ENCODE results near the gene SH3D19.
"Not testable (repeated sequence)": the region's sequence is repeated elsewhere in the genome, so short reads cannot be mapped to it uniquely, and the experiment has no call there.

SH3D19 gene

DNA sequence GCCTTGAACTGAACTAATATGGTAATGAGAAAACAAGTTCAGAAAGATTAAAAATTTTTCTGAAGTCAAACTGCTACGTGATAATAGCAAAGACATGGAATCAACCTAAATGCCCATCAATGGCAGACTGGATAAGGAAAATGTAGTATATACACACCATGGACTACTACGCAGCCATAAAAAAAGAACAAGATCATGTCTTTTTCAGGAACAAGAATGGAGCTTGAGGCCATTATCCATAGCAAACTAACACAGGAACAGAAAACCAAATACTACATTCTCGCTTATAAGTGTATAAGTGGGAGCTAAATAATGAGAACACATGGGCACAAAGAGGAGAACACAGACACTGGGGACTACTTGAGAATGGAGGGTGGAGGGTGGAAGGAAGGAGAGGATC, 230.3 kb downstream of the SH3D19 start:
- no peak for DNase-seq (ENCODE audit: low read depth)

DNA sequence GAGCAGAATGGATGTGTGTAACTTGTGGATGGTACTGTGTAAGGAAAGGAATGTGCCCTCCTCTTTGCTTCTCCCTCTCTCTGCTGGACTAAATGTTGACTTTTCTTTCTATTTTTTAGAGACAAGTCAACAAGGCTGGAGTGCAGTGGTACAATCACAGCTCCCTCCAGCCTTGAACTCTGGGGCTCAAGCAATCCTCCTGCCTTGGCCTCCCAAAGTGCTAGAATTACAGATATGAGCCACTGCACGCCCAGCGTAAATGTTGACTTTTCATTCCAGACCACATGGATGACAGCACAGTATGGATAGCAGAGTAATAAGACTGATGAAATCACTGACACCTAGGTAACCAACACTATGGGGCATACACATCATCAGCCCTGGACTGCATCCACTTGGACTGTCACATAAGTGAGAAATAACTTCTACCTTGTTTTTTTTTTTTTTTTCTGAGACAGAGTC, 231.1 kb downstream of the SH3D19 start:
- no peak for DNase-seq (ENCODE audit: low read depth)

DNA sequence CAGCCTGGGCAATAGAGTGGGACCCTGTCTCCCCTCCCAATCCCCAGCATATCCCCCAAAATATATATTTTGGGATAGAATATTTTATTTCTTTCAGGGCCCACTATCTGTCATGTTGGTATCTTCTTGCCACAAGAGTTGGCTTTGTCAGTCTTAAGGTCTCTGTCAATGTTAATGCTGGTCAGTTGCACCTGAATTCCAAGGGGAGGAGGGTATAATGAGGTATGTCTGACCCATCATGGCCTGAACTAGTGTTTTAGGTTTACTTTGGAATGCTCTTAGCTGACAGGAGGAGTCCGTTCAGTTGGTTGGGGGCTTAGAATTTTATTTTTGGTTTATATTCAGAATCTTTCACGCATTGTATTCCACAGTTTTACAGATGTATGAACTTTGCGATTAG, 232.2 kb downstream of the SH3D19 start:
- DNase-seq (ENCODE audit: low read depth): no peak

DNA sequence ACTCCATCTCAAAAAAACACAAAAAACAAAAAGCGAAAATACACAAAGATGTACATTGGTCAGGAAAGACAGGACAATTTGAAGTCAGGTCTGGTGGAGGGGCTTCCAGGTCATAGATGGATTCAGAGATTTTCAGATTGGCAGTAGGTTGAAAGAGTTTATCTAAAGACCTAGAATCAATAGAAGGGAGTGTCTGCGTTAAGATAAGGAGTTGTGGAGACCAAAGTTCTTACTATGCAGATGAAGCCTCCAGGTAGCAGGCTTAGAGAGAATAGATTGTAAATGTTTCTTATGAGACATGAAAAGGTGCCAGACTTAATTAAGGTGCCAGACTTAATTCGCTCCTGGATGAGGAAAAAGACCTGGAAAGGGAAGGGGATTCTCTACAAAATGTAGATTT, 232.9 kb downstream of the SH3D19 start:
- DNase-seq (ENCODE audit: low read depth): no peak

GRCh38 chr4:151091047-151091446, 234.4 kb downstream of the SH3D19 start:
- no peak for DNase-seq (ENCODE audit: low read depth)

DNA sequence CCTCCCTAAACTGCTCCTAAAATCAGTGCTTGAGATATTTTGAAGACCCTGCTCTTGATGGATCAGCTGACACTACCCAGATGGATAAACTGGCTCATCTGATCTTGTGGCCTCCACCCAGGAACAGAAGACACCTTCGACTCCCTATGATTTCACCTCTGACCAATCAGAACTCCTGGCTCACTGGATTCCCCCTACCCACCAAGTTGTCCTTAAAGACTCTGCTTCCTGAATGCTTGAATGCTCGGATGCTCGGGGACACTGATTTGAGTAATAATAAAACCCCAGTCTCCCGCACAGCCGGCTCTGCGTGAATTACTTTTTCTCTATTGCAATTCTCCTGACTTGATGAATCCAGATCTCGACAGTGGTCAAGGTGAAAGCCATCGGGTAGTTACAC, 237.9 kb downstream of the SH3D19 start:
- DNase-seq (ENCODE audit: low read depth): no peak

GRCh38 chr4:151077978-151078377, 247.4 kb downstream of the SH3D19 start:
- not testable (repeated sequence) for DNase-seq (ENCODE audit: low read depth)

- DNase-seq (ENCODE audit: low read depth): no peak
Measured at GRCh38 chr4:151074416-151074916, 250.9 kb downstream of the SH3D19 start.

All from stimulated activated CD8-positive, alpha-beta memory T cell treated with anti-CD3 and anti-CD28 coated beads, Interleukin-12 subunit alpha, Interleukin-12 subunit beta, amount 100 ng/mL, for 1 hour (primary cell).